HG02973 (cell line): ENCODE data around the gene ERCC6.

ENCODE experiments used
- ATAC-seq: cut with Tn5 transposase; IDR thresholded peaks from one replicate; pipeline ENCODE4 v1.9.1; 2021; ENCODE audit warnings: moderate library complexity; ENCODE audit not compliant: unreplicated experiment

Gene ERCC6

GRCh38 chr10:49538381-49539319, at the start of gene ERCC6:
Gene ERCC6 (minus strand): TSS chr10:49539121.
- peak; percentile 76 for ATAC-seq

GRCh38 chr10:49587981-49588380, 49.1 kb upstream of the ERCC6 start:
- no peak for ATAC-seq

- ATAC-seq, result no peak
Measured at GRCh38 chr10:49585387-49585786, 46.5 kb upstream of the ERCC6 start.

- no peak for ATAC-seq
Measured at GRCh38 chr10:49579621-49580020, 40.7 kb upstream of the ERCC6 start.

GRCh38 chr10:49578392-49578791, 39.5 kb upstream of the ERCC6 start:
- ATAC-seq, result no peak

- ATAC-seq, result no peak
Measured at GRCh38 chr10:49577182-49577925, 38.4 kb upstream of the ERCC6 start.

- ATAC-seq, result no peak
Measured at GRCh38 chr10:49575489-49576072, 36.7 kb upstream of the ERCC6 start.

GRCh38 chr10:49572594-49573114, 33.7 kb upstream of the ERCC6 start:
- ATAC-seq, result no peak

- no peak for ATAC-seq
Measured at GRCh38 chr10:49571388-49571787, 32.5 kb upstream of the ERCC6 start.

- no peak for ATAC-seq
Measured at GRCh38 chr10:49569031-49569631, 30.2 kb upstream of the ERCC6 start.

- ATAC-seq, result peak; percentile 68
Measured at GRCh38 chr10:49568235-49568634, 29.3 kb upstream of the ERCC6 start.

GRCh38 chr10:49567810-49568209, 28.9 kb upstream of the ERCC6 start:
- ATAC-seq, result no peak

GRCh38 chr10:49564461-49565009, 25.6 kb upstream of the ERCC6 start:
- no peak for ATAC-seq

GRCh38 chr10:49562893-49563292, 24.0 kb upstream of the ERCC6 start:
- no peak for ATAC-seq

GRCh38 chr10:49560526-49560925, 21.6 kb upstream of the ERCC6 start:
- ATAC-seq, result no peak

- ATAC-seq, result no peak
Measured at GRCh38 chr10:49559476-49559875, 20.6 kb upstream of the ERCC6 start.

- ATAC-seq, result no peak
Measured at GRCh38 chr10:49558190-49558589, 19.3 kb upstream of the ERCC6 start.

GRCh38 chr10:49557681-49558080, 18.8 kb upstream of the ERCC6 start:
- no peak for ATAC-seq

- ATAC-seq, result no peak
Measured at GRCh38 chr10:49556723-49557122, 17.8 kb upstream of the ERCC6 start.

- ATAC-seq, result no peak
Measured at GRCh38 chr10:49552277-49552676, 13.4 kb upstream of the ERCC6 start.

- no peak for ATAC-seq
Measured at GRCh38 chr10:49550563-49550962, 11.6 kb upstream of the ERCC6 start.
